Testis (tissue), 3 donors: ENCODE measurements around the gene ZSCAN10. TPM values are rescaled to one million over a fixed set of nuclear protein-coding genes. Genes with fewer than 3 reads are reported as not detected.

Experiments used
- DNase-seq: peaks from one replicate; pipeline ENCODE4 v3.0.0-alpha.2; 2019
- H3K27ac ChIP-seq, 2 donors: fragments of 200-600 bp; sonication (generic); one replicate each; pipeline ENCODE4 v1.5.1; 2019
- H3K27me3 ChIP-seq: fragments of 200-600 bp; sonication (generic); one replicate; pipeline ENCODE4 v1.5.1; 2019
- H3K36me3 ChIP-seq: fragments of 200-600 bp; sonication (generic); one replicate; pipeline ENCODE4 v1.5.1; 2017; ENCODE audit warnings: low read depth; ENCODE audit errors: missing control alignments
- H3K4me1 ChIP-seq: fragments of 200-600 bp; sonication (generic); one replicate; pipeline ENCODE4 v1.5.1; 2019
- H3K4me3 ChIP-seq, 2 donors: fragments of 200-600 bp; sonication (generic); one replicate each; pipeline ENCODE4 v1.5.1; 2017 to 2019
- H3K9me3 ChIP-seq: fragments of 200-600 bp; sonication (generic); one replicate; pipeline ENCODE4 v1.5.1; 2017
- POLR2A ChIP-seq: fragments of 450-650 bp; IDR thresholded peaks from one replicate; pipeline ENCODE4 v1.6.1; 2017; ENCODE audit warnings: antibody characterized with exemption, mild to moderate bottlenecking, moderate library complexity
- WGBS, 2 donors: methylation state at CpG; one replicate each; pipeline ENCODE4 v1.1.5; 2018; 5-methylcytosine and 5-hydroxymethylcytosine counted together
- intact Hi-C: fragments of 100-400 bp; cut with DNase I; formaldehyde crosslinking; loops from one replicate; pipeline ENCODE4 v1.15.1; 2023; ENCODE audit warnings: low total_unique reads
- polyA plus RNA-seq: library from polyadenylated mRNA; stranded (reverse); fragments of 350-450 nt; fragmentation: Illumina TruSeq; extraction: RNeasy Lipid Tissue Mini Kit (QIAGEN cat#74804); gene quantifications from one replicate; pipeline ENCODE4 v1.2.3, GENCODE V29; 2014; ENCODE audit warnings: low read depth, low replicate concordance; ENCODE audit not compliant: insufficient read depth
- total RNA-seq, 2 donors: library from RNA; depleted of rRNA; stranded (reverse); fragments of >200 nt; gene quantifications; one replicate each; pipeline ENCODE4 v1.2.3, GENCODE V29; 2016
- TF ChIP-seq, protein P1 (sequence below), 3 experiments: fragments of 450-650 bp in 2 of 3; fragments of 200-600 bp in 1 of 3; sonication (generic) in 1 of 3; IDR thresholded peaks; one replicate each; pipeline ENCODE4 v1.5.1; 2016 to 2019; ENCODE audit warnings: antibody characterized with exemption in 3 of 3, mild to moderate bottlenecking in 2 of 3, moderate library complexity in 1 of 3

Gene ZSCAN10
- total and polyA plus RNA-seq, 3 donors from 2014 or later = 0.79 to 0.93 (median 0.91) TPM

DNA sequence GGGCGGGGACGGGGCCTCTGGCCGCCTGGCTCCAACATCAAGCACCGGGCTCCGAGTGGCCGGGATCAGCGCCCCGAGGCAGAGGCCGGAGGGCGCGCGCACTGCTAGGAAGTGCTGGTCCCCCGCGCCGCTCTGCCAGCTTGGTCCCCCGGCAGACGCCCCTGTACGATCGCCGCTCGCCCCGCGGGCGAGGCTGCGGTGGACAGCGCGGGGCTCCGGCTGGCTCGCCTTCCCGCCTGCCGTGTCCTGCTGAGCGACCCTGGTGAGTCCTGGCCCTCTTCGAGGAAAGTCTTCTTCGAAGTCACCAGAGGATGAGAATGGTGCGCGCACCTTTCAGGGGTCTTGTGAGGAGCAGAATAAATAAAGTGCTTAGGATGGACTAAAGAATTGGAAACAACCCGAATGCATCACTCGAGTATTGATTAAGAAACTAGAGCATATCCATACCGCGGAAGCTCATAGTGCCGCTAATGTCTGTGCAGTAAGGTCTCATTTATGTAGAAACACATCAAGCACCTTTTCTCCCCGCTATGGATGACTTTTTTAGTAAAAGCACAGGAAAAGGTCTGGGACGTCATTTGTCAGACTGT, 36.1 kb upstream of the ZSCAN10 start:
- Histone ChIP-seq H3K27ac (peak overlapping the region; percentile 96 to 97), H3K36me3 (no peaks in the 10 kb centered on the region), H3K9me3 (no peaks in the 10 kb centered on the region), H3K4me1 (peaks cover 3% of the 10 kb centered on the region), H3K27me3 (no peaks in the 10 kb centered on the region), H3K4me3 (peak overlapping the region; percentile 99)
- intact Hi-C loops = no loop called here
- TF ChIP-seq, protein P1, sequence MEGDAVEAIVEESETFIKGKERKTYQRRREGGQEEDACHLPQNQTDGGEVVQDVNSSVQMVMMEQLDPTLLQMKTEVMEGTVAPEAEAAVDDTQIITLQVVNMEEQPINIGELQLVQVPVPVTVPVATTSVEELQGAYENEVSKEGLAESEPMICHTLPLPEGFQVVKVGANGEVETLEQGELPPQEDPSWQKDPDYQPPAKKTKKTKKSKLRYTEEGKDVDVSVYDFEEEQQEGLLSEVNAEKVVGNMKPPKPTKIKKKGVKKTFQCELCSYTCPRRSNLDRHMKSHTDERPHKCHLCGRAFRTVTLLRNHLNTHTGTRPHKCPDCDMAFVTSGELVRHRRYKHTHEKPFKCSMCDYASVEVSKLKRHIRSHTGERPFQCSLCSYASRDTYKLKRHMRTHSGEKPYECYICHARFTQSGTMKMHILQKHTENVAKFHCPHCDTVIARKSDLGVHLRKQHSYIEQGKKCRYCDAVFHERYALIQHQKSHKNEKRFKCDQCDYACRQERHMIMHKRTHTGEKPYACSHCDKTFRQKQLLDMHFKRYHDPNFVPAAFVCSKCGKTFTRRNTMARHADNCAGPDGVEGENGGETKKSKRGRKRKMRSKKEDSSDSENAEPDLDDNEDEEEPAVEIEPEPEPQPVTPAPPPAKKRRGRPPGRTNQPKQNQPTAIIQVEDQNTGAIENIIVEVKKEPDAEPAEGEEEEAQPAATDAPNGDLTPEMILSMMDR (IDR thresholded peaks at IDR 0.05) = no peak
- TF ChIP-seq POLR2A = no peak
- DNase-seq = no peak
- 0 to 1% methylated on average over 14 to 39 of the region's 43 CpGs for WGBS, 2 donors

DNA sequence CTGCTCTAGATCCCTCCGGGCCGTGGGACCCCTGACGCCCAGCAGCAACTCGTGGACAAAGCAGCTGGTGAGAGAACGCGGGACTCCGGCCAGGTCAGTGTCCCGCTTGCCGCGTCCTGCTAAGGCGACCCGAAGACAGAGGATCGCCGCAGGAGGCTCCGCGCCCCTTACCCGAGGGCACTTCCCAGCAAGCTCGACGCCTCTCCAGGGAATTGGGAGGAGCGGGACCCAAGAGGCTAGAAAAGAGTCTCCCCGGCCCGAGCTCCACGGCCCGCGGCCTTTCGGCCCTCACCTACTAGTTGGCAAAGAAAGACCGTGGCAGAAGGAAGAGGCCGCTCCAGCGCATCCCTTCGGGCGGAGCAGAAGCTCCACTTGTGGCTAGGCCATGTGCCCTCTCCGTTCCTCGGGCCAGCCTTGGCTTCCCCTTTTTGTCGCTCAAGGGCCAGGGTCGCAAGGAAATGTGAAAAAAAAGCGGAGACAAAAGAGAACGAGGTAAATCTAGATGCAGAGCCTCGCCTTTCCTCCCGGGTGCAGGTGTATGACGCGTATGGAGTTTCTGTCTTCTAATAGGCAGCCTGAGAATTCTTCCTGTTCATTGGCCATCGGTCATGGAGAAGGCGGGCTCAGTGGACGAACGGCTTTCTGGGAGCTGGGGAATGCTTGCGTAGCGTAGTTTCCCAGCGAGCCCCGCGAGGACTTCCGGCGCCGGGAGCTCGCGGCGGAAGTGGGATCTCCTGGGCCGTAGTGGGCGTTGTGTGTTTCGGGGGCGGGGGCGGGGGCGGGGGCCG, 35.4 kb upstream of the ZSCAN10 start, which contains the start of gene ZNF213:
Gene ZNF213 (plus strand): TSS at position 692 of the 788 bp plus-strand sequence. CDS start 2,252 bp downstream, outside the sequence.
- H3K36me3 ChIP-seq = no peaks in the 10 kb centered on the region
- intact Hi-C loops = no loop called here

DNA sequence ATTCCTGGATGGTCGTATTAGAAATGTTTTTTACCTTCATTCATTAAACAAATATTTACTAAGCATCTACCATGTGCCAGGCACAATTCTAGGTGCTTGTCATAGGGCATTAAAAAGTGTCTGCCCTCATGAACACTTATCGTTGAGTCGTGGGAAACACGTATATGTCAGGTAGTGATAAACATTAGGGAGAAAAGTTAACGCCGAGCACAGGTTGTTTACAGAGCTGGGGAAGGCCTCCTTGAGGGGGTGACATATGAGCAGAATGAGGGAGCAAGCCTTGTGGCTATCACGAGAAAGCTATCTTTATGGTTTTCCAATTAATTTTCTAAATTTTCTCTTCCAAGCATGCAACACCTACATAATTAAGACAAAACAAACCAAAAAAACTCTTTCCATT, 34.8 kb upstream of the ZSCAN10 start:
- no peaks in the 10 kb centered on the region for H3K9me3 ChIP-seq
- peak overlapping the region; percentile 99 for H3K4me3 ChIP-seq
- peaks cover 14% of the 10 kb centered on the region for H3K4me1 ChIP-seq
- peak overlapping the region; percentile 96 to 97 for H3K27ac ChIP-seq
- TF ChIP-seq, protein P1 (IDR thresholded peaks at IDR 0.05) = no peak
- TF ChIP-seq POLR2A = no peak
- no peaks in the 10 kb centered on the region for H3K27me3 ChIP-seq
- H3K36me3 ChIP-seq = no peaks in the 10 kb centered on the region
- intact Hi-C loops = no loop called here
- WGBS, 2 donors = 3 to 7% methylated on average over 7 of the region's 7 CpGs
- DNase-seq = no peak

More for the DNA sequence above, 35.4 kb upstream of the ZSCAN10 start, which contains the start of gene ZNF213:
- peak within 1 kb of the TSS; percentile 96 to 97 for H3K27ac ChIP-seq
- H3K9me3 ChIP-seq = no peaks in the 10 kb centered on the region
- DNase-seq = peak; percentile 98
- peaks cover 8% of the 10 kb centered on the region for H3K4me1 ChIP-seq
- no peaks in the 10 kb centered on the region for H3K27me3 ChIP-seq
- peak within 1 kb of the TSS; percentile 99 for H3K4me3 ChIP-seq
- TF ChIP-seq, protein P1 (IDR thresholded peaks at IDR 0.05) = peak in 1 of 3 experiments; percentile 8
- peak; percentile 20 for TF ChIP-seq POLR2A
- 0% methylated on average over 39 to 60 of the region's 63 CpGs for WGBS, 2 donors

DNA sequence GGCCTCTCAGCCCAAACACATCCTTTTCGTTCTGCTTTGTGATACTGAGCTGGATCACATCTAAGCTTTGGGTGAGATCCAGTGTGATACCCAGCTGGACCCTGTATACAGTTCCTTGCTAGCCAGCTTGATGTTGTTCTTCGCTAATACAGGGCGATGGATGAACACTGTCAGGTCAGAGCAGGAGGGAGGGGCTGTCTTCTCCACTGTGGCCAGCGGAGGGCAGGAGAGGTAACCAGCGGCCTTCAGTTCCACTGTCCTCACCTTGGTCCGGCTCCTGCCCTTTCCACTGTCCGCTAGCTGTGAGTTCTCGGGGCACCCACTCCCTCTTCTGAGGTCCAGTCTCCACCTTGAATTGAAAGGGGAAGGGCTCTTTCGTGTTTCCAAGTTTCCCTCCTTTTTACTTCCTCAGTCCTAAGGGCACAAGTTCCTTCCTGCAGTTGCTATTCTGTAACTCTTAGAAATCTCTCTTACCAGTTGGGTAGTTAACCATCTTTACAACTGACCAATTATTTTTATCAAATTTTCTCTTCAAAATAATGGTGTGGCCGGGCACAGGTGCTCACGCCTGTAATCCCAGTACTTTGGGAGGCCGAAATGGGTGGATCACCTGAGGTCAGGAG, 32.8 kb upstream of the ZSCAN10 start:
- H3K4me3 ChIP-seq = no peak overlapping the region
- no peaks in the 10 kb centered on the region for H3K27me3 ChIP-seq
- DNase-seq = peak; percentile 55
- H3K27ac ChIP-seq = no peak overlapping the region
- TF ChIP-seq POLR2A = no peak
- TF ChIP-seq, protein P1 (IDR thresholded peaks at IDR 0.05) = peak in 2 of 3 experiments; percentile 30 to 36
- no peaks in the 10 kb centered on the region for H3K9me3 ChIP-seq
- WGBS, 2 donors = 61 to 79% methylated on average over 12 of the region's 12 CpGs
- intact Hi-C loops = no loop called here
- H3K4me1 ChIP-seq = peaks cover 18% of the 10 kb centered on the region
- H3K36me3 ChIP-seq = no peaks in the 10 kb centered on the region
